Body of pancreas (tissue), 4 donors: Measurements from ENCODE around the gene TRIM40.

ENCODE experiments used
- CTCF ChIP-seq, 7 experiments: fragments of 450-650 bp in 4 of 7; fragments of 200-600 bp in 3 of 7; sonication (generic) in 3 of 7; IDR thresholded peaks; one replicate each; pipeline ENCODE4 v1.5.1; 2016 to 2019; ENCODE audit warnings: antibody characterized with exemption in 7 of 7
- POLR2A ChIP-seq, 3 donors: fragments of 450-650 bp; IDR thresholded peaks; one replicate each; pipeline ENCODE4 v1.6.1; 2016; ENCODE audit warnings: antibody characterized with exemption in 3 of 3, mild to moderate bottlenecking in 2 of 3

- TF ChIP-seq CTCF (IDR thresholded peaks at IDR 0.05) (no peak), POLR2A (IDR thresholded peaks at IDR 0.05) (no peak)
Observed at GRCh38 chr6:30172681-30173080, 36.7 kb downstream of the TRIM40 start.
